ENCODE results near the gene SERINC4.

DNA sequence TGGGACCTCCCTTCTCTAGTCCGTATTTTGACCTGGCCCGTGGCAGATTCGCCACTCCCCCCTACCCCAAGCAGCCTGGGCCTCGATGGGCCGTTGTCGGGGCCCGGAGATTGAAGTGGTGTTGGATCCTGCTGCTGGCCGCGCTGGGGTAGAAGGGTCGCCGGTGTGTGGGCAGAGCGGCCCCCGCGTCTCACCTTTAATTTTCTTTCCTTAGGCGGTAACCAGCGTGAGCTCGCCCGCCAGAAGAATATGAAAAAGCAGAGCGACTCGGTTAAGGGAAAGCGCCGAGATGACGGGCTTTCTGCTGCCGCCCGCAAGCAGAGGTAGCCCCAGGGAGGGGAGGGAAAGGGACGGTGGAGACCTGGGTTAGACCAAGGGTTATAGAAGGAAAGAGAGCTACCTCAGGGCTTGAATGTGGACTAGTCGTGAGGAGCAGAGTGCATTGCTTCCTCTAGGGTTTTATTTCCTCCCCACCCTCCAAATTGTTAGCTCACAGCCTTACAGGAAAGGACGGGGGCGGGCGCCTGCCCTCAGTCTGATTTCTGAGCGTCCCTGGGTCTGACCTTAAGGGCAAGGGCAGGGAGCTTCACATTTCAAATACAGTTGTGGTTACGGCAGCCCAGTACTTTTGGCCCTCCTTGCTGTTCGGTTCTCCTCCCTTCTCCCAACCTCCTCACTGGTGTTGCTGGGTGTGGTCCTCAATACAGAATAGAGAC is 7.1 kb downstream of the SERINC4 start:
- no peak for TF ChIP-seq ISL1 (CRISPR knock-in tag; IDR thresholded peaks at IDR 0.05)
- TF ChIP-seq PPARA (CRISPR knock-in tag; IDR thresholded peaks at IDR 0.05; ENCODE audit: borderline replicate concordance) = no peak
- TF ChIP-seq ZNF8 (CRISPR knock-in tag; IDR thresholded peaks at IDR 0.05) = no peak
- TF ChIP-seq, protein P1, sequence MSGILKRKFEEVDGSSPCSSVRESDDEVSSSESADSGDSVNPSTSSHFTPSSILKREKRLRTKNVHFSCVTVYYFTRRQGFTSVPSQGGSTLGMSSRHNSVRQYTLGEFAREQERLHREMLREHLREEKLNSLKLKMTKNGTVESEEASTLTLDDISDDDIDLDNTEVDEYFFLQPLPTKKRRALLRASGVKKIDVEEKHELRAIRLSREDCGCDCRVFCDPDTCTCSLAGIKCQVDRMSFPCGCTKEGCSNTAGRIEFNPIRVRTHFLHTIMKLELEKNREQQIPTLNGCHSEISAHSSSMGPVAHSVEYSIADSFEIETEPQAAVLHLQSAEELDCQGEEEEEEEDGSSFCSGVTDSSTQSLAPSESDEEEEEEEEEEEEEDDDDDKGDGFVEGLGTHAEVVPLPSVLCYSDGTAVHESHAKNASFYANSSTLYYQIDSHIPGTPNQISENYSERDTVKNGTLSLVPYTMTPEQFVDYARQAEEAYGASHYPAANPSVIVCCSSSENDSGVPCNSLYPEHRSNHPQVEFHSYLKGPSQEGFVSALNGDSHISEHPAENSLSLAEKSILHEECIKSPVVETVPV (CRISPR knock-in tag; IDR thresholded peaks at IDR 0.05) = no peak
- no peak for TF ChIP-seq ZFP3 (CRISPR knock-in tag; IDR thresholded peaks at IDR 0.05)
- TF ChIP-seq, protein P2, sequence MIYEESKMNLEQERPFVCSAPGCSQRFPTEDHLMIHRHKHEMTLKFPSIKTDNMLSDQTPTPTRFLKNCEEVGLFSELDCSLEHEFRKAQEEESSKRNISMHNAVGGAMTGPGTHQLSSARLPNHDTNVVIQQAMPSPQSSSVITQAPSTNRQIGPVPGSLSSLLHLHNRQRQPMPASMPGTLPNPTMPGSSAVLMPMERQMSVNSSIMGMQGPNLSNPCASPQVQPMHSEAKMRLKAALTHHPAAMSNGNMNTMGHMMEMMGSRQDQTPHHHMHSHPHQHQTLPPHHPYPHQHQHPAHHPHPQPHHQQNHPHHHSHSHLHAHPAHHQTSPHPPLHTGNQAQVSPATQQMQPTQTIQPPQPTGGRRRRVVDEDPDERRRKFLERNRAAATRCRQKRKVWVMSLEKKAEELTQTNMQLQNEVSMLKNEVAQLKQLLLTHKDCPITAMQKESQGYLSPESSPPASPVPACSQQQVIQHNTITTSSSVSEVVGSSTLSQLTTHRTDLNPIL (CRISPR knock-in tag; IDR thresholded peaks at IDR 0.05; ENCODE audit: low read depth) = no peak
- TF ChIP-seq SNAI2 (CRISPR knock-in tag; IDR thresholded peaks at IDR 0.05) = no peak
- TF ChIP-seq ARNTL (CRISPR knock-in tag; IDR thresholded peaks at IDR 0.05; ENCODE audit: borderline replicate concordance, low read depth) = no peak
- TF ChIP-seq, protein P3, sequence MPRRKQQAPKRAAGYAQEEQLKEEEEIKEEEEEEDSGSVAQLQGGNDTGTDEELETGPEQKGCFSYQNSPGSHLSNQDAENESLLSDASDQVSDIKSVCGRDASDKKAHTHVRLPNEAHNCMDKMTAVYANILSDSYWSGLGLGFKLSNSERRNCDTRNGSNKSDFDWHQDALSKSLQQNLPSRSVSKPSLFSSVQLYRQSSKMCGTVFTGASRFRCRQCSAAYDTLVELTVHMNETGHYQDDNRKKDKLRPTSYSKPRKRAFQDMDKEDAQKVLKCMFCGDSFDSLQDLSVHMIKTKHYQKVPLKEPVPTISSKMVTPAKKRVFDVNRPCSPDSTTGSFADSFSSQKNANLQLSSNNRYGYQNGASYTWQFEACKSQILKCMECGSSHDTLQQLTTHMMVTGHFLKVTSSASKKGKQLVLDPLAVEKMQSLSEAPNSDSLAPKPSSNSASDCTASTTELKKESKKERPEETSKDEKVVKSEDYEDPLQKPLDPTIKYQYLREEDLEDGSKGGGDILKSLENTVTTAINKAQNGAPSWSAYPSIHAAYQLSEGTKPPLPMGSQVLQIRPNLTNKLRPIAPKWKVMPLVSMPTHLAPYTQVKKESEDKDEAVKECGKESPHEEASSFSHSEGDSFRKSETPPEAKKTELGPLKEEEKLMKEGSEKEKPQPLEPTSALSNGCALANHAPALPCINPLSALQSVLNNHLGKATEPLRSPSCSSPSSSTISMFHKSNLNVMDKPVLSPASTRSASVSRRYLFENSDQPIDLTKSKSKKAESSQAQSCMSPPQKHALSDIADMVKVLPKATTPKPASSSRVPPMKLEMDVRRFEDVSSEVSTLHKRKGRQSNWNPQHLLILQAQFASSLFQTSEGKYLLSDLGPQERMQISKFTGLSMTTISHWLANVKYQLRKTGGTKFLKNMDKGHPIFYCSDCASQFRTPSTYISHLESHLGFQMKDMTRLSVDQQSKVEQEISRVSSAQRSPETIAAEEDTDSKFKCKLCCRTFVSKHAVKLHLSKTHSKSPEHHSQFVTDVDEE (CRISPR knock-in tag; IDR thresholded peaks at IDR 0.05) = no peak
- TF ChIP-seq ZNF70 (CRISPR knock-in tag; IDR thresholded peaks at IDR 0.05) = no peak
- TF ChIP-seq ESRRG (CRISPR knock-in tag; IDR thresholded peaks at IDR 0.05) = no peak
- no peak for TF ChIP-seq BACH2 (CRISPR knock-in tag; IDR thresholded peaks at IDR 0.05; ENCODE audit: borderline replicate concordance)
- TF ChIP-seq RARB (CRISPR knock-in tag; IDR thresholded peaks at IDR 0.05) = no peak
